Smooth muscle cell of the coronary artery (primary cell): ENCODE results near the gene PAIP2. TPM values are rescaled to one million over a fixed set of nuclear protein-coding genes. Genes with fewer than 3 reads are reported as not detected.

ENCODE experiments used
- total RNA-seq: library from RNA; depleted of rRNA; stranded (reverse); fragments of >200 nt; gene quantifications from 2 replicates; pipeline ENCODE4 v1.2.3, GENCODE V29; 2014; ENCODE audit warnings: low replicate concordance

PAIP2 gene, protein sequence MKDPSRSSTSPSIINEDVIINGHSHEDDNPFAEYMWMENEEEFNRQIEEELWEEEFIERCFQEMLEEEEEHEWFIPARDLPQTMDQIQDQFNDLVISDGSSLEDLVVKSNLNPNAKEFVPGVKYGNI
- total RNA-seq, result 71.9 and 104 TPM in 2 replicates

GRCh38 chr5:139341689-139342422 is at the start of gene PAIP2:
Gene PAIP2 (plus strand): TSS chr5:139341854. CDS start chr5:139363785, 21,931 bp downstream.

GRCh38 chr5:139293507-139294373 is 47.9 kb upstream of the PAIP2 start, which contains the start of gene MATR3:
Gene MATR3 (plus strand): TSS chr5:139293740. CDS start chr5:139307416, 13,676 bp downstream.

GRCh38 chr5:139383275-139383992 is 41.8 kb downstream of the PAIP2 start, which contains the start of gene SLC23A1:
Gene SLC23A1 (minus strand): TSS chr5:139383297. CDS start chr5:139383253, 44 bp downstream.

GRCh38 chr5:139389701-139390638 is 48.3 kb downstream of the PAIP2 start, which contains the start of gene MZB1:
Gene MZB1 (minus strand): TSS chr5:139389913. CDS start chr5:139389856, 57 bp downstream.

GRCh38 chr5:139394654-139395566 is 53.3 kb downstream of the PAIP2 start, which contains the start of gene PROB1:
Gene PROB1 (minus strand): TSS chr5:139395104. CDS start chr5:139395081, 23 bp downstream.

GRCh38 chr5:139403787-139404483 is 62.3 kb downstream of the PAIP2 start, which contains the start of gene SPATA24:
Gene SPATA24 (minus strand): TSS chr5:139404089. CDS start chr5:139404060, 29 bp downstream.

Other genes starting within 250 kb of the PAIP2 start
- 101 and 184 TPM in 2 replicates for gene SIL1, start 143.5 kb upstream of the PAIP2 start, total RNA-seq
- gene MATR3, start 48.1 kb upstream of the PAIP2 start, total RNA-seq, result 166 and 196 TPM in 2 replicates
- not detected in 2 replicates for gene SLC23A1, start 41.4 kb downstream of the PAIP2 start, total RNA-seq
- not detected in 2 replicates for gene MZB1, start 48.1 kb downstream of the PAIP2 start, total RNA-seq
- gene PROB1, start 53.2 kb downstream of the PAIP2 start, total RNA-seq, result 0.35 and 0.38 TPM in 2 replicates
- gene SPATA24, start 62.2 kb downstream of the PAIP2 start, total RNA-seq, result 3.5 and 7.9 TPM in 2 replicates
- 4.8 and 7.5 TPM in 2 replicates for gene DNAJC18, start 97.7 kb downstream of the PAIP2 start, total RNA-seq
- gene ECSCR, start 120.9 kb downstream of the PAIP2 start, total RNA-seq, result 0.23 and 12.6 TPM in 2 replicates
- gene SMIM33, start 129.2 kb downstream of the PAIP2 start, total RNA-seq, result not detected in 2 replicates
- gene STING1, start 140.9 kb downstream of the PAIP2 start, total RNA-seq, result 28.4 and 47.8 TPM in 2 replicates
- gene UBE2D2, start 219.5 kb downstream of the PAIP2 start, total RNA-seq, result 24.7 and 42.0 TPM in 2 replicates